CD14-positive monocyte (primary cell): ENCODE results near the gene AMOTL1. TPM values are rescaled to one million over a fixed set of nuclear protein-coding genes. Genes with fewer than 3 reads are reported as not detected.

Source experiments
- DNase-seq, 3 donors: peaks; one replicate each; pipeline ENCODE4 v3.0.0-alpha.2; 2011 to 2022
- H2AFZ ChIP-seq: 2 replicates; pipeline ENCODE4 v1.6.0; 2012; ENCODE audit warnings: mild to moderate bottlenecking, low read depth, low read length, inconsistent platforms; ENCODE audit not compliant: insufficient read depth, poor library complexity, severe bottlenecking
- H3K27ac ChIP-seq, 2 donors: 1 replicate in 1 of 2; 2 replicates in 1 of 2; pipeline ENCODE4 v1.5.1; 2012 to 2013; ENCODE audit warnings: low read length in 2 of 2, control low read depth in 1 of 2, inconsistent platforms in 1 of 2, low read depth in 1 of 2, mild to moderate bottlenecking in 1 of 2
- H3K27me3 ChIP-seq, 2 donors: one replicate each; pipeline versions ENCODE4 v1.6.0 to v1.6.1; 2011 to 2013; ENCODE audit warnings: low read length in 2 of 2; ENCODE audit not compliant: control insufficient read depth in 2 of 2, insufficient read depth in 2 of 2
- H3K36me3 ChIP-seq, 2 donors: replicated peaks in 1 of 2; 1 replicate in 1 of 2; 2 replicates in 1 of 2; pipeline versions ENCODE4 v1.5.1 to v1.6.1; 2012 to 2013; ENCODE audit warnings: low read length in 2 of 2, control low read depth in 1 of 2, inconsistent platforms in 1 of 2, mild to moderate bottlenecking in 1 of 2; ENCODE audit not compliant: insufficient read depth in 2 of 2, control insufficient read depth in 1 of 2
- H3K4me1 ChIP-seq, 2 donors: 1 replicate in 1 of 2; 2 replicates in 1 of 2; pipeline versions ENCODE4 v1.5.1 to v1.6.1; 2012 to 2013; ENCODE audit warnings: low read length in 2 of 2, control low read depth in 1 of 2, inconsistent platforms in 1 of 2, mild to moderate bottlenecking in 1 of 2, moderate library complexity in 1 of 2; ENCODE audit not compliant: insufficient read depth in 2 of 2, control insufficient read depth in 1 of 2
- H3K4me2 ChIP-seq: replicated peaks from 2 replicates; pipeline ENCODE3; 2012; ENCODE audit warnings: low read length, moderate library complexity, mild to moderate bottlenecking; ENCODE audit not compliant: poor library complexity, severe bottlenecking; ENCODE audit errors: extremely low read depth
- H3K4me3 ChIP-seq, 3 experiments: fragments of 200-600 bp in 1 of 3; sonication (generic) in 1 of 3; replicated peaks in 1 of 3; 1 replicate in 2 of 3; 2 replicates in 1 of 3; pipeline ENCODE4 v1.5.1; 2011 to 2013; ENCODE audit warnings: low read length in 3 of 3, mild to moderate bottlenecking in 3 of 3, control low read depth in 2 of 3, low read depth in 2 of 3, inconsistent platforms in 1 of 3, moderate library complexity in 1 of 3
- H3K79me2 ChIP-seq: 2 replicates; pipeline ENCODE4 v1.6.0; 2012; ENCODE audit warnings: mild to moderate bottlenecking, control low read depth, inconsistent platforms, low read length, moderate library complexity; ENCODE audit not compliant: insufficient read depth
- H3K9ac ChIP-seq: 2 replicates; pipeline ENCODE4 v1.6.0; 2017; ENCODE audit warnings: low read length, mild to moderate bottlenecking; ENCODE audit not compliant: insufficient read depth, poor library complexity, severe bottlenecking
- H3K9me3 ChIP-seq, 2 donors: replicated peaks in 1 of 2; 1 replicate in 1 of 2; 2 replicates in 1 of 2; pipeline versions ENCODE4 v1.5.1 to v1.6.1; 2012 to 2013; ENCODE audit warnings: low read length in 2 of 2, control low read depth in 1 of 2; ENCODE audit not compliant: control insufficient read depth in 1 of 2, insufficient read depth in 1 of 2
- H4K20me1 ChIP-seq: 2 replicates; pipeline ENCODE4 v1.6.0; 2012; ENCODE audit warnings: mild to moderate bottlenecking, low read length, control low read depth, moderate library complexity; ENCODE audit not compliant: insufficient read depth
- H3K27ac Mint-ChIP-seq, 7 donors: one replicate each; pipeline ENCODE4 v1.8.0; 2020; ENCODE audit warnings: mild to moderate bottlenecking in 7 of 7, mixed read lengths in 7 of 7, moderate library complexity in 6 of 7, inconsistent platforms in 2 of 7
- H3K27me3 Mint-ChIP-seq, 3 donors: one replicate each; pipeline ENCODE4 v1.8.0; 2021 to 2022; ENCODE audit warnings: low read depth in 3 of 3, mild to moderate bottlenecking in 3 of 3, mixed read lengths in 3 of 3, moderate library complexity in 3 of 3, inconsistent platforms in 1 of 3
- H3K36me3 Mint-ChIP-seq, 2 donors: one replicate each; pipeline ENCODE4 v1.8.0; 2020; ENCODE audit warnings: mixed read lengths in 2 of 2, inconsistent platforms in 1 of 2, mild to moderate bottlenecking in 1 of 2
- H3K4me1 Mint-ChIP-seq: one replicate; pipeline ENCODE4 v1.8.0; 2020; ENCODE audit warnings: mild to moderate bottlenecking, mixed read lengths
- H3K4me3 Mint-ChIP-seq, 2 donors: one replicate each; pipeline ENCODE4 v1.8.0; 2020; ENCODE audit warnings: mild to moderate bottlenecking in 2 of 2, mixed read lengths in 2 of 2, moderate library complexity in 1 of 2
- H3K9me3 Mint-ChIP-seq, 7 donors: one replicate each; pipeline ENCODE4 v1.8.0; 2020 to 2022; ENCODE audit warnings: mixed read lengths in 7 of 7, mild to moderate bottlenecking in 6 of 7, moderate library complexity in 6 of 7, inconsistent platforms in 2 of 7
- WGBS: methylation state at CpG from one replicate; pipeline ENCODE4 v1.1.5; 2013; ENCODE audit warnings: missing lambda C conversion rate; ENCODE audit not compliant: insufficient coverage; 5-methylcytosine and 5-hydroxymethylcytosine counted together
- intact Hi-C, 2 donors: fragments of 100-400 bp; cut with micrococcal nuclease; formaldehyde crosslinking; loops; one replicate each; pipeline versions ENCODE4 v1.15.0 to v1.15.1; 2023
- polyA plus RNA-seq, 3 donors: library from polyadenylated mRNA; depleted of rRNA in 1 of 3; unstranded in 2 of 3; stranded (reverse) in 1 of 3; fragments of 300-500 nt in 2 of 3; fragments of >200 nt in 1 of 3; fragmentation: Illumina TruSeq in 2 of 3; gene quantifications; 1 replicate in 2 of 3; 2 replicates in 1 of 3; pipeline ENCODE4 v1.2.3, GENCODE V29; 2012 to 2021
- TF ChIP-seq, protein P1 (sequence below): fragments of 200-600 bp; IDR thresholded peaks from one replicate; pipeline ENCODE4 v1.8.0; 2022; ENCODE audit warnings: antibody characterized with exemption, mild to moderate bottlenecking

AMOTL1 gene
- polyA plus RNA-seq, 3 donors = 0.41 to 0.66 (median 0.46) TPM

DNA sequence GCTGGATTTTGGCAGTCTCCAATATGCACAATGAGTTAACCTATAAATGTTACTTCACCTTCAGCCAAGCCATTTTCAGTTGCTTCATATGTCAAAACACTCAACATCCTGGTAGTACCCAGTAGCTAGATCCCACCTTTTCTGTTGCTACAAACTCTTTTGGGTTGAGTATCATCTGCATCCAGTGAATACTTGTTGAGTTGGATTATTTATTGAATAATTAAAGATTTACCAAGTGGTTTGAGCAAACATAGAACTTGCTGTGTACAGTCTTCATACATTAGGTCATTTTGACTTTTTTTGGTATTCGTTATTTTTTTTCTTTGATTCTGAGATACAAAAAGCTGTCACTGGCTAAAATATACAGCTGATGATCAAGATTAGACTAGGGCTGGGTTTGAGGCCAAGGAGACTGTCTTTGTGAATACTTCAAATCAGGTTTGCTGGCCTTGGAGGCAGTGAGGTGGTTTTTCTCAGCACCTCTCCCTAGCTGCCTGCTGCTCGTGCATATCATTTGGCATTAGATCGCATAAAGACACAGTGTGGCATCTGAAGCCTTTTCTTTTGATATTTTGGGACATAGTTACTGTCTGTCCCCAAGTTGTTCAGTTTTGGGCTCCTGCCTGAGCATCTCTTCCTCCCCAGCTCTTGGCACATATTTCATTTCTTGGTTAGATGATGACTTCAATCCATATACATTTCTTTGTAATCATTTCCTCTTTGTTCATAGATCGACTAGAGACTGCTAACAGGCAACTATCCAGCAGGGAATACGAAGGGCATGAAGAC, 62.8 kb downstream of the AMOTL1 start:
- no peaks in the 10 kb centered on the region for H3K9me3 Mint-ChIP-seq
- Histone ChIP-seq H3K9ac (no peak overlapping the region), H3K4me3 (no peak overlapping the region), H3K9me3 (no peaks in the 10 kb centered on the region), H3K27ac (no peak overlapping the region), H3K4me1 (no peaks in the 10 kb centered on the region), H4K20me1 (no peaks in the 10 kb centered on the region), H3K79me2 (no peaks in the 10 kb centered on the region), H3K27me3 (no peaks in the 10 kb centered on the region), H2AFZ (no peak overlapping the region), H3K4me2 (no peak overlapping the region), H3K36me3 (peaks cover 0 to 39% of the 10 kb centered on the region in 2 donors)
- intact Hi-C loops = no loop called here
- no peak overlapping the region for H3K27ac Mint-ChIP-seq
- 100% methylated on average over 1 of the region's 5 CpGs for WGBS
- no peak for DNase-seq
- peaks cover 32 to 47% of the 10 kb centered on the region in 2 donors for H3K36me3 Mint-ChIP-seq
- H3K27me3 Mint-ChIP-seq = no peaks in the 10 kb centered on the region
- H3K4me3 Mint-ChIP-seq = no peak overlapping the region
- H3K4me1 Mint-ChIP-seq = no peaks in the 10 kb centered on the region
- TF ChIP-seq, protein P1, sequence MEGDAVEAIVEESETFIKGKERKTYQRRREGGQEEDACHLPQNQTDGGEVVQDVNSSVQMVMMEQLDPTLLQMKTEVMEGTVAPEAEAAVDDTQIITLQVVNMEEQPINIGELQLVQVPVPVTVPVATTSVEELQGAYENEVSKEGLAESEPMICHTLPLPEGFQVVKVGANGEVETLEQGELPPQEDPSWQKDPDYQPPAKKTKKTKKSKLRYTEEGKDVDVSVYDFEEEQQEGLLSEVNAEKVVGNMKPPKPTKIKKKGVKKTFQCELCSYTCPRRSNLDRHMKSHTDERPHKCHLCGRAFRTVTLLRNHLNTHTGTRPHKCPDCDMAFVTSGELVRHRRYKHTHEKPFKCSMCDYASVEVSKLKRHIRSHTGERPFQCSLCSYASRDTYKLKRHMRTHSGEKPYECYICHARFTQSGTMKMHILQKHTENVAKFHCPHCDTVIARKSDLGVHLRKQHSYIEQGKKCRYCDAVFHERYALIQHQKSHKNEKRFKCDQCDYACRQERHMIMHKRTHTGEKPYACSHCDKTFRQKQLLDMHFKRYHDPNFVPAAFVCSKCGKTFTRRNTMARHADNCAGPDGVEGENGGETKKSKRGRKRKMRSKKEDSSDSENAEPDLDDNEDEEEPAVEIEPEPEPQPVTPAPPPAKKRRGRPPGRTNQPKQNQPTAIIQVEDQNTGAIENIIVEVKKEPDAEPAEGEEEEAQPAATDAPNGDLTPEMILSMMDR = no peak

DNA sequence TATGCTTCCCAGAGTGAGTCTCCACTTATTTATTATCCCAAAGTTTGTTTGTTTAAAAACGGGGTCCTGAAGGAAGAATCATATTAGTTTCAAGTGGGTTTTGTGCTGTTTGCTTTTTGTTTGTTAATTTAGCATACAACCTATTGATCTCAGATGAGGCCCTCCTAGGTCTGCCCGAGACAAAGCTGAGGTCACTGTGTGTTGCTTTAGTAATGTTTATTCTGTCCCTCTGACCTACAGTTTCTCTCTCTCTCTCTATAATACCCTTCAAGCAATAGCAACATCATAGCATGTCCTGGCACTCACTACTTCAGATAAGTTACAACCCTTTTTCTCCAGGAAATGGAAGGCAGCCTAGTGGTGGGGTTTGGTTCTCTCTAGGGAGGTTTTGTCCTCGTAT, 63.4 kb downstream of the AMOTL1 start:
- H3K36me3 ChIP-seq = peaks cover 0 to 39% of the 10 kb centered on the region in 2 donors
- Mint-ChIP-seq H3K4me1 (no peaks in the 10 kb centered on the region), H3K27me3 (no peaks in the 10 kb centered on the region), H3K27ac (no peak overlapping the region), H3K9me3 (no peaks in the 10 kb centered on the region), H3K36me3 (peaks cover 32 to 43% of the 10 kb centered on the region in 2 donors), H3K4me3 (no peak overlapping the region)
- no peak overlapping the region for H3K27ac ChIP-seq
- intact Hi-C loops = no loop called here
- H2AFZ ChIP-seq = no peak overlapping the region
- DNase-seq = no peak
- no peak overlapping the region for H3K9ac ChIP-seq
- TF ChIP-seq, protein P1 = no peak
- no peak overlapping the region for H3K4me2 ChIP-seq
- H3K4me3 ChIP-seq = no peak overlapping the region
- no peaks in the 10 kb centered on the region for H4K20me1 ChIP-seq
- no peaks in the 10 kb centered on the region for H3K79me2 ChIP-seq
- H3K27me3 ChIP-seq = no peaks in the 10 kb centered on the region
- H3K9me3 ChIP-seq = no peaks in the 10 kb centered on the region
- no peaks in the 10 kb centered on the region for H3K4me1 ChIP-seq
- no CpG with 5 or more reads among the region's 3 CpGs for WGBS
